ENCODE measurements around the gene TOLLIP.

The TOLLIP gene

GRCh38 chr11:1298695-1299492 lies 10.5 kb downstream of the TOLLIP start:
- DNase-seq (ENCODE audit: low spot score) = peak; percentile 82

GRCh38 chr11:1297576-1298473 lies 11.6 kb downstream of the TOLLIP start:
- DNase-seq (ENCODE audit: low spot score) = no peak

- no peak for DNase-seq (ENCODE audit: low spot score)
Observed at GRCh38 chr11:1297011-1297575, 12.3 kb downstream of the TOLLIP start.

- DNase-seq (ENCODE audit: low spot score) = no peak
Observed at GRCh38 chr11:1296287-1296686, 13.1 kb downstream of the TOLLIP start.

- no peak for DNase-seq (ENCODE audit: low spot score)
Observed at GRCh38 chr11:1295591-1295990, 13.8 kb downstream of the TOLLIP start.

GRCh38 chr11:1295086-1295485 lies 14.3 kb downstream of the TOLLIP start:
- DNase-seq (ENCODE audit: low spot score) = no peak

GRCh38 chr11:1293619-1294015 lies 15.8 kb downstream of the TOLLIP start:
- DNase-seq (ENCODE audit: low spot score) = no peak

- no peak for DNase-seq (ENCODE audit: low spot score)
Observed at GRCh38 chr11:1292644-1293618, 16.5 kb downstream of the TOLLIP start.

GRCh38 chr11:1292018-1292643 lies 17.3 kb downstream of the TOLLIP start:
- DNase-seq (ENCODE audit: low spot score) = no peak

- no peak for DNase-seq (ENCODE audit: low spot score)
Observed at GRCh38 chr11:1291295-1292017, 18.0 kb downstream of the TOLLIP start.

GRCh38 chr11:1290052-1291040 lies 19.1 kb downstream of the TOLLIP start:
- DNase-seq (ENCODE audit: low spot score) = no peak

- DNase-seq (ENCODE audit: low spot score) = no peak
Observed at GRCh38 chr11:1289211-1289935, 20.1 kb downstream of the TOLLIP start.

GRCh38 chr11:1288426-1289151 lies 20.8 kb downstream of the TOLLIP start:
- DNase-seq (ENCODE audit: low spot score) = no peak

- no peak for DNase-seq (ENCODE audit: low spot score)
Observed at GRCh38 chr11:1287928-1288327, 21.5 kb downstream of the TOLLIP start.

- DNase-seq (ENCODE audit: low spot score) = no peak
Observed at GRCh38 chr11:1285876-1286275, 23.6 kb downstream of the TOLLIP start.

GRCh38 chr11:1285316-1285744 lies 24.1 kb downstream of the TOLLIP start:
- DNase-seq (ENCODE audit: low spot score) = no peak

GRCh38 chr11:1283906-1284305 lies 25.5 kb downstream of the TOLLIP start:
- no peak for DNase-seq (ENCODE audit: low spot score)

- DNase-seq (ENCODE audit: low spot score) = no peak
Observed at GRCh38 chr11:1283091-1283511, 26.3 kb downstream of the TOLLIP start.
